Activated naive CD4-positive, alpha-beta T cell treated with anti-CD3 and anti-CD28 coated beads, Interleukin-2, amount 10 ng/mL, durations not matched to agents 7 days and 5 days (primary cell): ENCODE measurements around the gene DGAT2L6.

Experiments used
- CTCF ChIA-PET: fragments of 350-600 bp; sonication (Branson Sonifier 250); formaldehyde crosslinking; loops from one replicate; lab custom pipeline; 2021; ENCODE audit warnings: antibody characterized with exemption; lab: Charles Lee
- DNase-seq: peaks from one replicate; pipeline ENCODE4 v3.0.0-alpha.2; 2020
- H3K27ac Mint-ChIP-seq: one replicate; pipeline ENCODE4 v1.8.0; 2021; ENCODE audit warnings: mild to moderate bottlenecking, moderate library complexity, mixed read lengths
- H3K27me3 Mint-ChIP-seq: one replicate; pipeline ENCODE4 v1.8.0; 2021; ENCODE audit warnings: mild to moderate bottlenecking, mixed read lengths
- H3K36me3 Mint-ChIP-seq: one replicate; pipeline ENCODE4 v1.8.0; 2021; ENCODE audit warnings: mixed read lengths
- H3K4me1 Mint-ChIP-seq: one replicate; pipeline ENCODE4 v1.8.0; 2021; ENCODE audit warnings: mixed read lengths
- H3K4me3 Mint-ChIP-seq: one replicate; pipeline ENCODE4 v1.8.0; 2021; ENCODE audit warnings: mild to moderate bottlenecking, moderate library complexity, mixed read lengths
- H3K9me3 Mint-ChIP-seq: one replicate; pipeline ENCODE4 v1.8.0; 2021; ENCODE audit warnings: mixed read lengths

The DGAT2L6 gene

GRCh38 chrX:70176938-70177533, at the start of gene DGAT2L6:
DGAT2L6 (plus strand) TSS chrX:70177483; CDS start chrX:70177583, 100 bp downstream.
- CTCF ChIA-PET: no interaction called here
- no peak within 1 kb of the TSS for H3K4me3 Mint-ChIP-seq
- H3K27ac Mint-ChIP-seq: no peak within 1 kb of the TSS

GRCh38 chrX:70128071-70128470, 49.2 kb upstream of the DGAT2L6 start:
- Mint-ChIP-seq H3K4me1 (peaks cover 23% of the 10 kb centered on the region), H3K9me3 (no peaks in the 10 kb centered on the region), H3K36me3 (no peaks in the 10 kb centered on the region), H3K4me3 (no peak overlapping the region), H3K27me3 (no peaks in the 10 kb centered on the region), H3K27ac (no peak overlapping the region)
- CTCF ChIA-PET: no interaction called here
- DNase-seq: no peak

More at GRCh38 chrX:70176938-70177533, at the start of gene DGAT2L6:
- no peak for DNase-seq
- Mint-ChIP-seq H3K27me3 (no peaks in the 10 kb centered on the region), H3K4me1 (peaks cover 8% of the 10 kb centered on the region), H3K9me3 (no peaks in the 10 kb centered on the region), H3K36me3 (no peaks in the 10 kb centered on the region)

- Mint-ChIP-seq H3K27ac (no peak overlapping the region), H3K9me3 (no peaks in the 10 kb centered on the region), H3K36me3 (peaks cover 3% of the 10 kb centered on the region), H3K27me3 (no peaks in the 10 kb centered on the region), H3K4me1 (peaks cover 29% of the 10 kb centered on the region), H3K4me3 (no peak overlapping the region)
- CTCF ChIA-PET: interaction anchor here (0.7 kb wide), 1 partner anchor 16 kb away, joined by 3 read pairs; no protein-coding TSS in a partner anchor
- DNase-seq: no peak
Observed at GRCh38 chrX:70129816-70130215, 47.5 kb upstream of the DGAT2L6 start.

GRCh38 chrX:70132224-70132623, 45.1 kb upstream of the DGAT2L6 start:
- Mint-ChIP-seq H3K36me3 (peaks cover 13% of the 10 kb centered on the region), H3K9me3 (no peaks in the 10 kb centered on the region), H3K27ac (peak overlapping the region; percentile 82), H3K4me1 (peaks cover 41% of the 10 kb centered on the region), H3K27me3 (no peaks in the 10 kb centered on the region), H3K4me3 (peak overlapping the region; percentile 66)
- CTCF ChIA-PET: interaction anchor here (1.0 to 1.5 kb wide), 5 partner anchors 13 to 131 kb away, joined by 3 to 6 read pairs (median 3); no protein-coding TSS in a partner anchor
- no peak for DNase-seq

- Mint-ChIP-seq H3K36me3 (peaks cover 13% of the 10 kb centered on the region), H3K4me1 (peaks cover 43% of the 10 kb centered on the region), H3K9me3 (no peaks in the 10 kb centered on the region), H3K4me3 (peak overlapping the region; percentile 94), H3K27ac (peak overlapping the region; percentile 93), H3K27me3 (no peaks in the 10 kb centered on the region)
- CTCF ChIA-PET: interaction anchor here (0.8 to 1.5 kb wide), 9 partner anchors 13 to 300 kb away, joined by 3 to 6 read pairs (median 3); no protein-coding TSS in a partner anchor
- no peak for DNase-seq
Observed at GRCh38 chrX:70132877-70133302, 44.4 kb upstream of the DGAT2L6 start.

GRCh38 chrX:70133303-70134115, 43.8 kb upstream of the DGAT2L6 start, which contains the start of gene IGBP1:
IGBP1 (plus strand) TSS chrX:70133447; CDS start chrX:70133948, 501 bp downstream.
- Mint-ChIP-seq H3K4me3 (peak within 1 kb of the TSS; percentile 94), H3K27me3 (no peaks in the 10 kb centered on the region), H3K4me1 (peaks cover 41% of the 10 kb centered on the region), H3K36me3 (peaks cover 13% of the 10 kb centered on the region), H3K27ac (peak within 1 kb of the TSS; percentile 93), H3K9me3 (no peaks in the 10 kb centered on the region)
- CTCF ChIA-PET: interaction anchor here (0.7 to 1.4 kb wide), 10 partner anchors 14 to 302 kb away, joined by 3 to 4 read pairs (median 3); no protein-coding TSS in a partner anchor
- peak; percentile 87 for DNase-seq

GRCh38 chrX:70134116-70134477, 43.2 kb upstream of the DGAT2L6 start:
- Mint-ChIP-seq H3K27me3 (no peaks in the 10 kb centered on the region), H3K27ac (peak overlapping the region; percentile 93), H3K9me3 (no peaks in the 10 kb centered on the region), H3K36me3 (peaks cover 13% of the 10 kb centered on the region), H3K4me3 (peak overlapping the region; percentile 94), H3K4me1 (peaks cover 36% of the 10 kb centered on the region)
- DNase-seq: no peak
- CTCF ChIA-PET: interaction anchor here (0.7 to 1.4 kb wide), 6 partner anchors 18 to 301 kb away, joined by 3 to 4 read pairs (median 3); no protein-coding TSS in a partner anchor

- no peak for DNase-seq
- CTCF ChIA-PET: no interaction called here
- H3K36me3 Mint-ChIP-seq: peaks cover 34% of the 10 kb centered on the region
- H3K27me3 Mint-ChIP-seq: no peaks in the 10 kb centered on the region
- no peaks in the 10 kb centered on the region for H3K9me3 Mint-ChIP-seq
- no peak overlapping the region for H3K27ac Mint-ChIP-seq
- H3K4me1 Mint-ChIP-seq: peaks cover 23% of the 10 kb centered on the region
- H3K4me3 Mint-ChIP-seq: no peak overlapping the region
Observed at GRCh38 chrX:70138622-70139021, 38.7 kb upstream of the DGAT2L6 start.

GRCh38 chrX:70139736-70140135, 37.5 kb upstream of the DGAT2L6 start:
- CTCF ChIA-PET: no interaction called here
- Mint-ChIP-seq H3K27me3 (no peaks in the 10 kb centered on the region), H3K36me3 (peaks cover 30% of the 10 kb centered on the region), H3K9me3 (no peaks in the 10 kb centered on the region), H3K27ac (no peak overlapping the region), H3K4me1 (peaks cover 17% of the 10 kb centered on the region), H3K4me3 (no peak overlapping the region)
- DNase-seq: no peak

- CTCF ChIA-PET: no interaction called here
- no peaks in the 10 kb centered on the region for H3K9me3 Mint-ChIP-seq
Observed at GRCh38 chrX:70141373-70141772, 35.9 kb upstream of the DGAT2L6 start.

GRCh38 chrX:70166601-70167590, 10.4 kb upstream of the DGAT2L6 start:
- no peak overlapping the region for H3K4me3 Mint-ChIP-seq
- H3K9me3 Mint-ChIP-seq: no peaks in the 10 kb centered on the region
- no peak overlapping the region for H3K27ac Mint-ChIP-seq
- peaks cover 12% of the 10 kb centered on the region for H3K36me3 Mint-ChIP-seq
- CTCF ChIA-PET: no interaction called here
- no peaks in the 10 kb centered on the region for H3K4me1 Mint-ChIP-seq
- DNase-seq: no peak
- no peaks in the 10 kb centered on the region for H3K27me3 Mint-ChIP-seq

More at GRCh38 chrX:70141373-70141772, 35.9 kb upstream of the DGAT2L6 start:
- peaks cover 8% of the 10 kb centered on the region for H3K4me1 Mint-ChIP-seq
- no peak overlapping the region for H3K4me3 Mint-ChIP-seq
- no peak for DNase-seq
- H3K27me3 Mint-ChIP-seq: no peaks in the 10 kb centered on the region
- H3K36me3 Mint-ChIP-seq: peaks cover 23% of the 10 kb centered on the region
- no peak overlapping the region for H3K27ac Mint-ChIP-seq

GRCh38 chrX:70168238-70169188, 8.8 kb upstream of the DGAT2L6 start:
- H3K27ac Mint-ChIP-seq: no peak overlapping the region
- no peaks in the 10 kb centered on the region for H3K27me3 Mint-ChIP-seq
- no peak overlapping the region for H3K4me3 Mint-ChIP-seq
- no peak for DNase-seq
- no peaks in the 10 kb centered on the region for H3K4me1 Mint-ChIP-seq
- CTCF ChIA-PET: no interaction called here
- peaks cover 12% of the 10 kb centered on the region for H3K36me3 Mint-ChIP-seq
- H3K9me3 Mint-ChIP-seq: no peaks in the 10 kb centered on the region

- CTCF ChIA-PET: no interaction called here
- no peak overlapping the region for H3K4me3 Mint-ChIP-seq
Observed at GRCh38 chrX:70169281-70169680, 8.0 kb upstream of the DGAT2L6 start.

More at GRCh38 chrX:70169281-70169680, 8.0 kb upstream of the DGAT2L6 start:
- H3K27ac Mint-ChIP-seq: no peak overlapping the region
- peaks cover 12% of the 10 kb centered on the region for H3K36me3 Mint-ChIP-seq
- no peaks in the 10 kb centered on the region for H3K9me3 Mint-ChIP-seq
- DNase-seq: no peak
- H3K27me3 Mint-ChIP-seq: no peaks in the 10 kb centered on the region
- no peaks in the 10 kb centered on the region for H3K4me1 Mint-ChIP-seq
